ENCODE measurements around the gene SQSTM1.

The SQSTM1 gene

DNA sequence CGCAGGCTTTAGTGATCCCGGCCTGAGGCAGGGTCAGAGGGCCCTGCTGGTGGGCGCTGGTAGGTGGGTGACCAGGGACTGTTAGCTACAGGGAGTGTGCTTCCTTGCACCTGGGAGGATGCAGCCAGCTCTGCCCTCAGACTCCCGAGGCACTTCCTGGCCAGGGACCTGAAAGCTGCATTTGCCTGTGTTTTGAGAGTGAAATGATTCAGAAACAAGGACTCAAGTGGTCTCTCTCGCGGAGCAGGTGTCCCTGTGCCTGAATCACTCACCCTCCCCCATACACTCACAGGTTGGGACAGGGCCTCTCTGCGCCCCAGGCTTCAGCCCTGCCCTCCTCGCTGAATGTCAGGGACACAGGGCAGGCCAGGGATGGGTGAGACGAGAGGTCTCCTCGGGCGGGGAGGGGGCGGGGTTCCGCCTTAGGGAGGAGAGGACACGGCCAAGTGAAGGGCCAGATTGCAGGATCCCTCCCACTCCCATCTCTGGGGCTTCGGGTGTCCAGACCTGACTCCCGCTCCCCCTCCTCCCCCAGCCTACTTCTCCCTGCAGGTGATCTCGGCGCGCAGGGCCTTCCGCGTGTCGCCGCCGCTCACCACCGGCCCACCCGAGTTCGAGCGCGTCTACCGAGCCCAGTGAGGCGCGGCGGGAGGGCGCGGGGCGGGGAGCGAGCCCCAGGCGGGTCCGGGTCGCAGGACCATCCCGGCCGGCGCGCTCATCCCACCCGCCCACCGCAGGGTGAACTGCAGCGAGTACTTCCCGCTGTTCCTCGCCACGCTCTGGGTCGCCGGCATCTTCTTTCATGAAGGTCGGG, 25.4 kb upstream of the SQSTM1 start:
- peak; percentile 66 for DNase-seq

DNA sequence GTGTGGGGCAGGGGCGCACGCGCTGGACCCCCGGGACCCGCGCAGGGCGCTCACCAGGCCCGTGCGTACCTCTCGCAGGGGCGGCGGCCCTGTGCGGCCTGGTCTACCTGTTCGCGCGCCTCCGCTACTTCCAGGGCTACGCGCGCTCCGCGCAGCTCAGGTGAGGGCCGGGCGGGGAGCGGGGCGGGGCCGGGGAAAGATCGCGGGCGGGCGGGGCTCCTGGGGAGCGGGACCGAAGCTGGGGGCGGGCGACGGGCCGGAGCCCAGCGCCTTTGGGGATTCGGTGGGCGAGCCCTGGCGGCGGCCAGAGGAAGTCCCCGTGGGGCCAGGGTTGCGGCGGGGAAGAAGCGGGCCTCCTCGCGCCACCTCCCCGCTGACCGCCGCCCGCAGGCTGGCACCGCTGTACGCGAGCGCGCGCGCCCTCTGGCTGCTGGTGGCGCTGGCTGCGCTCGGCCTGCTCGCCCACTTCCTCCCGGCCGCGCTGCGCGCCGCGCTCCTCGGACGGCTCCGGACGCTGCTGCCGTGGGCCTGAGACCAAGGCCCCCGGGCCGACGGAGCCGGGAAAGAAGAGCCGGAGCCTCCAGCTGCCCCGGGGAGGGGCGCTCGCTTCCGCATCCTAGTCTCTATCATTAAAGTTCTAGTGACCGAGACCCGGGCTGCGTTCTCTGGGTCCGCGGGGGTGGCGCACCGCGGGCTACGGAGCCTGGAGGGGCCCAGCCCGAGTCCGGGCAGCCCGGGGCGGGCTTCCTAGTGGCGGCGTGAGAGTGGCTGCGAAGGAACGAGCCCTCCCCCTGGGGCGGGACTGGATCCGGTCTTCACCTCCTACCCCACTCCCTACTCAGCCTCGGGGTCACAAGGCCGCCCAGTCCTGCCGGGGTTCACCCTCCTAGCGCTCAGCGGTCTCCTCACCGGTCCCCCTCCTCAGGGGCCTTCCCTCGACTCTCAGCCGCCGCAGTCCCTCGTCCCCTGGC, 24.6 kb upstream of the SQSTM1 start:
- peak; percentile 85 for DNase-seq

DNA sequence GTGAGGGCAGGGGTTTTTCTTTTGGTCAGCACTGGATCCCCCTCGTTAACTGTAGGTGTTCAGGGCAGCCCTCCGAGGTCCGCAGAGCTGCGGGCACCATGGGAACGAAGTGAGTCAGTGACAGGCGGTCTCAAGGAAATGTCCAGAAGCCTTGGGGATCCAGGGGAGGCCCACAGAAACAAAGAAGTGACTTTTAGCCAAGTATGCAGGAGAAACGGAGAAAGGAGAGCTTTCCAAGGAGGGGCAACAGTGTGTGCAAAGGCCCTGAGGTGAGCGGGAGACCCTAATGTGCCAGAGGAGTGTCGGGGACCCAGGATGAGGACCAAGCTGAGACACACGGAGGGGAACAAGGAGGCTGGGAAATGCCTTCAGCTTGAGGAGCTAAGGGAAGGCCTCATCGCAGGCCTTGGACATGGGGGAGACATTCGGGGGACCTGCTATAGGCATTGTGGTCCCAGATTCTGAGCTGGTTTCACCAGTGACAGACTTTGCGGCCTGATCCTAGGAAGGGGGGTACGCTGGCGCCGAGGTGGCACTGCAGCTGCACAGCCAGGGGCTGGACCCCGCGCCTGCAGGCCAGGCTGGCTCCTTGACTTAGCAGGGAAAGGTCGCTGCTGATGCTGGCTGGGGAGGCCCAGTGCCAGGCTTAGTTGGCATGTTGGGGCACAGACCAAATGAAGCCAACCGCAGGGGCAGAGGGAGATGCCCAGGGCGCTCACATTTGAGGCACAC, 23.7 kb upstream of the SQSTM1 start:
- DNase-seq, result no peak

DNA sequence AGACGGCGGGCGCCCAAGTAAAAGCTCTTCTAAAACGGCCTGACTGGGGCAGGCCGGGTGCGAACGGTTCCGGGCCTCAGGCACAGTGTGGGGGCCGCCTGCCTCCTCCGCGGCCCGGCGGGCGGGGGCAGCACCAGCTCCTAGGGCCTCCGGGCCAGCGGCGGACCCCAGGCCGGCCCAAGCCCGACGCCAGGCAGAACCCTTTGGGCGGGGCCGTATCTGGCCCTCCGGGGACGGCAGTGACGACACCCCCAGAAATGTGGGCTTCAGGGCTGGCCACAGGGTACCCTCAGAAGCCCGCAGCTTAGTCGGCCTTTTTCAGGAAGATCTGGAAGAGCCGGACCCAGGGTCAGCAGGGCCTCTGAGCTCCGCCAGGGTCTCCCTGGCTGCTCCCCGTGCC, 23.0 kb upstream of the SQSTM1 start:
- no peak for DNase-seq

DNA sequence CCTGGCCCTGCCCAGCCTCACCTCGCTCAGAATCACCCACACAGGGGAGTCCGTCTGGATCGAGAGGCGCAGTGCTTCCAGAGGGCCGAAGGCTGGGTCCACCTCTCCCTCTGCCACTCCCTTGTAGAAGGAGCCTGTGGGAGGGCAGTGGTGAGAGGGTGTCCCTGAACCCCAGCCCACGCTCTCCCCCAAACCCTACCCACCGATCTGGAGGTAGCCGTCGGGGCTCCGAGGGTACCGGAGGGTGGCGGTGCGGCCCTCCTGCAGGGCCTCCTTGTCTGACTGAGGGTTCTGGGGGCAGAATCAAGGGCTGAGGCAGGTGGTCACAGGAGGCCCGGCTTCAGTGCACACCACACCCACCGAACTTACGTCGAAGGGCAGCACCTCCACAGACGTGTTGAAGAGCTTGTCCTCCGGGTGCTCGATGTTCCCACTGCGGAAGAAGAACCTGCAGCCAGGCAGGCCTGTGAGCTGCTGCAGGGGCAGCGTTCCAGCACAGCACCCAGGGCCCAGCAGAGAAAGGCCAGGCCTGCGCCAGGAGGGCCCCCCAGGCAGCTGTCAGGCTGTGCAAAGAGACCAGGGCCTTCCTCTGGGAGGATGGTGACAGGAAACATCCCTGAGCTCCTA, 22.4 kb upstream of the SQSTM1 start:
- no peak for DNase-seq

DNA sequence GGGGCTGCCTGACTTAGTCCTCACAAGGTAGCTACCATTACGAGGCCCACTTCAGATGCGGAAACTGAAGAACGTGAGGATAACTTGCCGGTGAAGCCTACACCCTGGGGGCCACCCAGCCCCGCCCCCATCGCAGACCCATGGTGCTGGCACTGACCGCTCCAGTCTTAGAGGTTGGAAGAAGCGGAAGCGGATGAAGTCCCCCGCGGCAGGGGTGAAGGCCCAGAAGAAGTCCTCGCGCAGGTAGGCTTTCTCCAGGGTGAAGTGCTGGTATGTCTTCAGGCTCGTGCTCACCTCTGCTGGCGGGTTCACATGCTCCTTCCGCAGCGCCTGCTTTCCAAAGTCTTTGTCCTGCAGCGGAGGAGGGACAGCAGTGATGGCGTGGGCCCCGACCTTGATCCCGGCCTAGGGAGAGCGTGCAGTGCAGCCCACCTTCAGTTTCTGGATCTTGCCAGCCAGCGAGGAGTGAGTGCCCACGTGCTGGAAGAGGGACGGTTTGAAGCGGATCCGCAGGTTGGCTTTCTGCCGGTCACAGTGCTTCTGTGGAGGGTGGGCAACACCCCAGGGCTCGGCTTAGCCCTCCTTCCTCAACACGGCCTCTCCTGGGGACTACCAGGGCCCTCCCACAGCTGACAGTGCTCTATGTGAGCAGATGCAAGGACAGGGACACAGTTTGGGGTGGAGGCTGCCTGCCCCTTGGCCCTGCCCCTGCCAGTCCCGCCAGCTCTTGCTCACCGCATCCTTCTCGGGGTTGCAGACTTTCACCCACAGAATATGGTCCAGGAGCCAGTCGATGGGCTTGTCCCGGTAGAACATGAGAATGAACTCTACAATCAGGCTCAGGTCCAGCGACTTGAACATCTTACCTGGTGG, 21.7 kb upstream of the SQSTM1 start:
- DNase-seq, result no peak

DNA sequence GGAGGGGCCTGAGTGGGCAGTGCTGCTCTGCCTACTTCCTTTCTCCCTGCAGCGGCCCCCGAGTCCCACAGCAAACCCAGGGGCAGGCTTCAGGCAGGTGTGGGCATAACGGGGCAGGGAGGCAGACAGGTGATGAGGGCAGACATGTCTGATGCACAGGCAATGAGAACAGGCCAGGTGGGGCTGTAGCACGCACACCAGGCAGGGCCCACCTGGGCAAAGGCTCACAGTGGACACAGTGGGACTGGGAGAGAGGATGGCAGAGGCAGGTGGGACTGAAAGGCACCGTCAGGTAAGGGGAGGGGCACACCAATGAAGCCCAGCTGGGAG, 21.1 kb upstream of the SQSTM1 start:
- no peak for DNase-seq

DNA sequence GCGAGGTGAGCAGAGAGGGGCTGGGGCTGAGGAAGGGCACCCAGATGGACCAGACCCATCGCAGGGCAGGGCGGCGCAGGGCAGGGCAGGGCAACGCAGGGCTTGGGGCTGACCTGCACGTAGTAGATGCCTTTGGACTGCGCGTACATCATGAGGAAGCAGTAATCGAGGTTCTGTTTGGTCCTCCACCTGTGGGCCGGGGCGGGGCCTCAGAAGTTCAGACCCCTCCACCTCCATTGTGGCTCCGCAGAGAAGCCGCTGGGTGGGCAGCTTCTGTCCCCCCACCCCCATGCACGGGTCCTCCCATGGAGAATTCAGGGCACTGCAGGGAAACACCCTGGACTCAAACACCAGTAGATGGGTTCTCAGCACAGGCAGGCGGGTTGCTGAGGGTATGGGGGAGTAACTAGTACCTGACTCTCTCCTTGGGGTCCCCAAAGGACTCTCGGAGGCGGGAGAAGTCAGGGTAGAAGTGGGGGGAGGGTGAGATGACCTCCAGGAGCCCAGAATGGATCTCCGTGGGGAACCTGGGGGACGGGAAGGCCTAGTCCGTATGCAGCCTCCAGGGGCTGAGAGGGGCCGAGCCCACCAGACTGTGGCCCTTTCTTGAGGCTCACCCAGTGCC, 20.5 kb upstream of the SQSTM1 start:
- no peak for DNase-seq

DNA sequence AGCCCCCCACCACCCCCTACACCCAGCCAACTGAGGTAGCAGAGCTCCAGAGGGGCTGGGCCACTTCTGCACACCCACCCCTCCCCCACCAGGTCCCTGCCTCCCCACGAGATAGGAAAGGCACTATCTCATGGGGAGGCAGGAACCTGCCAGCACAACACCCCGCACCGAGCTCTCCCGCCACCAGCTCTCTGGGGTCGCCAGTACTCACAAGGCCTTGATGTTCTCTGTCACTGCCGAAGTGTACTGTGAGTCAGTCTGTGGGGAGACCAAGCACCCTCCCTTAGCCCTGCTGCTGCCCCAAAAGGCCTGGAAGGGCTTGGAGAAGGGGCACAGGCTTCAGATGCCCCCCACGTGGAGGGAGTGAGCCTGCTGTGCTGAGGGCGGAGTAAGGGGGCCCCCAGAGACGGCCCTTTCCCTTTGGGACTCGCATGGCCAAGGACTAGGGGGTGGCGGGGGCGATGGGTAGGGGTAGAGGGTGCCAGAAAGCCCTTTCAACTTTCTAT, 20.0 kb upstream of the SQSTM1 start:
- no peak for DNase-seq

DNA sequence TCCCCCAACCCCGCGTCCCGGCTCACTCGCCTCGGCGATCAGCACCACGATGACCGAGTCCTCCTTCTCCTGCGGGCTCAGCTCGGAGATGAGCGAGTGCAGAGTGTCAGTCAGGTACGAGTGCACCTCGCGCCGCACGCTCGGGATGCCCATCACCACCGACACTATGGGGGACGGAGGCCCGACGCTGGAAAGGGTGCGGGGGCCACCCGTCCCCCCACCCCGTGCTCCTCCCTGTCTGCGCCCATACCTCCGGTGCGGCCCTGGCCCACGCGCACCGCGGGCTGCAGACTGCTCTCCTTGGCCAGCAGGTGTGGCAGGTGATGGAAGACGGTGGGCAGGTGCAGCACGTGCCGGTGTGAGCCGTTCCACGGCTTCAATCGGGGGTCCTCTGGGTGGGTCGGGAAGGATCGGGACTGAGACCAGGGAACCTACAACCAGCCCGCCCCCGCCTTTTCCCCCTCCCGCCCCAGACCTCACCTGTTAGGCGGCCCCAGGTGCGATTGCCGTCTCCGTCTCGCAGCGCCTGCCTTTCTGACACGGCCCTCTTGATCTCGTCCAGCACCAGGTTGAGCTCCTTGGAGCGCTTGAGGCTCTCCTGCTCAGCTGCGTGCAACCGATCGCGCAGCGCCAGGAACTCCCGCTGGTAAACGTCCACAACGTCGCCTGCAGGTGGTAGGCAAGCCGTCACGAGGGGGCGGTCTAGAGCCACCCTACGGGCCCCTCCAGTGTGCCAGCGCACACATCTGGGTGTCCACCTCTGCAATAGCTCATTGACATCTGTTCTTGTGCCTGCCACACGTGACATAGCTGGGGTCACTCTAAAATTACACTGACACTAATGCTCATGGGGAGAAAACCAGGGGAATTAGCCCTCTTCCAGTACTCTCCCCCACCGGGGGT, 19.1 kb upstream of the SQSTM1 start:
- peak; percentile 92 for DNase-seq

DNA sequence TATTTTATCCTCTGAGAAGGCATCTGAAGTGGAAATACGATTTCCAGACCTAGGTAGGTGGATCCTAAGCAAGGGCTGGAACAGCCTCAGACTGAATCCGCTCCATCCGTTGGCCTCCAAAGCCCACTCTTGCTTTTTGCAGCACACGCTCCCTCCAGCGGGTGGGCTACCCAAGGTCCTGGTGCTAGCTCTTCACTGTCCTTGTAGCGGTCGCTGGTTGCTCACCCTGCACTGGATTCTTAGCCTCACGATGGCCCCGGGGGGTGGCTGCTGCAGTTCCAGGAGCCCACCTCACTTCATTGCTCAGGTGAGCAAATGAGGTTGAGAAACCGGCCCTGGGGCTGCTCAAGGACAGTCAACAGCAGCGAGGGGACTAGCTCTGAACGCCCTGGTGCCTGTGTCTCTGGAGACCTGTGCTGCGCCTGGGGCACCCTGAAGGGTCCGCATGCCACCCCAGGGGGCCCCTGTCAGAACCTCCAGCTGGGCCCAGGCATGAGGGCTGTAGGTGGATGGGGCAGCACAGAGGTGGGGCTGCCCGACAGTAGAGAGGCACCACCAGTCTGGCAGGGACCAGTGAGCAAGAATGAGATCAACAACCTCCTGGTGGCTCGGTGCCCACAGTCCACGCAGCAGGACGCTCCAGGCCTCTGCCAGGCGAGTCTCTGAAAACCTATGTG, 18.4 kb upstream of the SQSTM1 start:
- DNase-seq, result no peak

DNA sequence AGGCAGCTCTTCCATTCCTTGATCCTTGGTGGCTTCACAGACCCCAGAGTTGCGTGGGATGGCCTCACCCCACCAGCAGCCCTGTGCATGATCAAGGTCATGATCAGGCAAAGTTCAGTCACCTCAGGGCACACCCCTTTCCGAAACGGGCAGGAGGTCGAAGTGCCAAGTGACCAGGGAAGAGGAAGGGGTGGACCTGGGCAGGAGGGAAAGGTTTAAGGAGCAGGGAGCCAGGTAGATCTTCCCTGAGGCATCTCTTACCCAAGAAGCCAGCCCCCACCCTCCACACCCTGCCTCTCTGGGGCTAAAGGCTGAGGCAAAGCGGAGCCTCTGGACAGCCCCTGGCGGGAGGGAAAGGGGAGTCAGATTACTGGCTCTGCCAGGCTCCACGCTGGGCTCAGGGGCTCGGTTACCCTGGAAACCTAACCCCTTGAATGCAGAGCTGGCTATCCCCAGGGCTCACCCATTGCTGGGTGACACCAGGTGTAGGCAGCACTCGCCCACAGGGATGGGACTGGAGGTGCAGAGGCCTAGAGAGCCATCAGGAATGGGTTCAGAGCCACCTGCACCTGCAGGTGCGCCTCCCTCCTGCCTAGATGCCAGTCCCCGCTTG, 17.6 kb upstream of the SQSTM1 start:
- DNase-seq, result no peak

DNA sequence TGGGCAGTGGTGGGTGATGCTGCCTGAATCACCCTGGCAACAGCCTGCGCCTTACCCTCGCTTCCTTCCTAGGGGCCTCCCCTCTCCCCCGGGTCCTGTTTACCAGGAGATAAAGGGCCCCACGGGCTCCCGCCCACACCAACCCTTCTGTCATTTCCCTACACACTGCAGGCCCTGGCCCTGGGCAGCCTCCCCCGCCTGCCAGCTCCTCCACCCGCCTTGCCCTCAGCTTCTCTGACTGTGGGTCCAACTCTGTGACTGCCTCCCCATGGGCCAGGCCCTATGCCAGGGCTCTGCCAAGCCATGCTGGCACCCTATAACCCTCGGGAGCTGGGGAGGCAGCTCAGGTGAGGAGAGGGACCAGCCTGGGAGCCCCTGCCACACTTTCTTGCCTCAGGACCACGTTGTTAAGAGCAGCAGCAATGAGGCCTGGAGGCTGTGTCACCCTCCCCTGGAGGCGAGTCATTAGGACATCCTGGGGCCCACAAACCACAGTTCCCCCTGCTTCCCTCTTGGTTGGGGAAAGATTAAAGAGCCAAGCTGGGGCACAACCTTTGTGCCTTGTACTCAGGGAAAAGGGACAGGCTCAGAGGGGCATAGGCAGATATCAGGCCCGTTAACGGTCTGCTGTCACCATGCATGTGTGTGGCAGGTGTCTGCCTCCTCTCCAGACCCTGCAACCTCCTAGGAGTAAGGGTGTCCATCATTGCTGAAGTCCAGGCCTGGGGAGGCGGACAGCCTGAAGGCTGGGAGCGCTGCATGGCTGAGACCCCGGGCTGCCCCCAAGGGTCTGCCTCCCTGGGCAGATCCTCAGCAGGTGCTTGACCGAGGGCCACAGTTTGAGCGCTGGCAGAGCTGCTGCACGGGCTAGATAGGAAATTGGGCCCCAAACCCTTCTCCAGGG, 16.8 kb upstream of the SQSTM1 start:
- DNase-seq, result peak; percentile 81

DNA sequence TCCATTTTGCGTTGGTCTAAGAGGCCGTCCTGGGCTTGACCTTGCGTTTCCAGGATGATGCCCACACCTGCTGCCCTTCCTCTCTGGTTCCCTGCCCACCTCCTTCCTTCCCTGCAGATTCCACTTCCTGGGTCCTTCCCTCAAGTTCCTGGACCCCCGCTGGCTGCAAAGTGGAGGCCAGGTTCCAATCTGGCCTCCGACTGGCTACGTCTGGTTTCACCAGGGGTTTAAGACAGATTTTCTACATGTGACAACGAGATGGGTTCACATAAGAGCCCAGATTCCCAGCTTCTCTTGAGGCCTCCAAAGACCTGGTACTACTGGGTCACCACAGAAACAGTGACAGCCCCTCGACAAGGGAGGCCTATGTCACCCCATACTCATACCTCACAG, 16.2 kb upstream of the SQSTM1 start:
- DNase-seq, result no peak

DNA sequence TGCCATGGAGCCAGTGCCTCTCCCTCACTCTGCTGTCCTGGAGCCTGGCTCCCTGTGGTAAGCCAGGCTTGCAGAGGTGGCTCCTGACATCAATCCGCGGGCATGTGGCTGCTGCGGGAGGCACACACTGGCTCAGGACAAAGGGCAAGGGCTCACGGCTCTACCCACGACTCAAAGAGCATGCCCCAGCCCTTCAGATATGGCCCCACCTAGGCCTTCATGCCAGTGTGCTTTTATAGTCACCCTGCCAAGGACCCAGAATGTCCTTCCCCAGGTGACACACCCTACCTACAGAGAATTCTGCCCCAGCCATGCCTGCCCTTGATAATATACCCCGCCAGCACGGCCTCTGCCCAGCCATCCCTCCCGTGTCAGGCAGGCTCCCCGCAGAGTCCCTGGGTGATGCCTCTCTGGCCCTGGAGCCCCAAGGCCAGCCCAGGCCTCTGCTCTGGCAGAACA, 15.6 kb upstream of the SQSTM1 start:
- DNase-seq, result no peak

DNA sequence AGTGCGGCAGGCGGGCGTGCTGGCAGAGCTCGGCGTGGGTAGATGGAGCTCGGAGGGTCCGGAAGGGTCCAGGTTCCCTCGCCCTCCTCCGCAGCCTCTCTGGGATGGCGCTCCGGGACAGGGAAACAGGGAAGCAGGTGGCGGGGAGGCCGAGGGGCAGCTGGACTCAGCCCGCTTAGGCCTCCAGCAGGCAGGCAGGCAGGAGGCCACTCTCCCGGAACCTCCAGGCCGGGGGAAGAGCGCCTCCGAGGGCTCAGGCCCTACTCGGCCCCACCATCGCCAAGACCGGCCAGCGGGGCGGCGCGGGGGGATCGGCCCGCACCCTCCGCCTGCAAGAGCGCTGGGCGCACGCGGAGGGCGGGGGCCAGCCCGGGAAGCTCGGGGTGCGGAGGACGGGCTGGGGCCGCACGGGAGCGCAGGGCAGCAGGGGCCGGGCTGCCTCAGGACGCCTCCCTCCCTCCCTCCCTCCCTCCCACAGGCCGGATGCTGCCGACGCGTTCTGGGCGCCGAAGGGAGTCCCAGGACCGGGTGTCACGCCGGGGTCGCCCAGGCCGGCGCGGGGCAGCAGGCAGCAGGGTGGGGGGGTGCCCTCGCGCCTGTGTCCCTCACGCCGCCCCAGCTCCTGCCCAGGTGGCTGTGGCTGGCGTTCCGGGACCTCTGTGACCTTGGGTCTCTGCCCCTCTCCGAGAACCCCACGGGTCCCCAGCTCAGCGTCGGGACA, 15.0 kb upstream of the SQSTM1 start:
- DNase-seq, result peak; percentile 74

Data from activated CD8-positive, alpha-beta memory T cell treated with anti-CD3 and anti-CD28 coated beads for 24 hours (primary cell).